GM21737 (cell line): ENCODE measurements around the gene INPP5K.

Experiments
- ATAC-seq: cut with Tn5 transposase; IDR thresholded peaks from one replicate; pipeline ENCODE4 v1.9.1; 2021; ENCODE audit warnings: mild to moderate bottlenecking, moderate library complexity; ENCODE audit not compliant: unreplicated experiment

INPP5K gene

DNA sequence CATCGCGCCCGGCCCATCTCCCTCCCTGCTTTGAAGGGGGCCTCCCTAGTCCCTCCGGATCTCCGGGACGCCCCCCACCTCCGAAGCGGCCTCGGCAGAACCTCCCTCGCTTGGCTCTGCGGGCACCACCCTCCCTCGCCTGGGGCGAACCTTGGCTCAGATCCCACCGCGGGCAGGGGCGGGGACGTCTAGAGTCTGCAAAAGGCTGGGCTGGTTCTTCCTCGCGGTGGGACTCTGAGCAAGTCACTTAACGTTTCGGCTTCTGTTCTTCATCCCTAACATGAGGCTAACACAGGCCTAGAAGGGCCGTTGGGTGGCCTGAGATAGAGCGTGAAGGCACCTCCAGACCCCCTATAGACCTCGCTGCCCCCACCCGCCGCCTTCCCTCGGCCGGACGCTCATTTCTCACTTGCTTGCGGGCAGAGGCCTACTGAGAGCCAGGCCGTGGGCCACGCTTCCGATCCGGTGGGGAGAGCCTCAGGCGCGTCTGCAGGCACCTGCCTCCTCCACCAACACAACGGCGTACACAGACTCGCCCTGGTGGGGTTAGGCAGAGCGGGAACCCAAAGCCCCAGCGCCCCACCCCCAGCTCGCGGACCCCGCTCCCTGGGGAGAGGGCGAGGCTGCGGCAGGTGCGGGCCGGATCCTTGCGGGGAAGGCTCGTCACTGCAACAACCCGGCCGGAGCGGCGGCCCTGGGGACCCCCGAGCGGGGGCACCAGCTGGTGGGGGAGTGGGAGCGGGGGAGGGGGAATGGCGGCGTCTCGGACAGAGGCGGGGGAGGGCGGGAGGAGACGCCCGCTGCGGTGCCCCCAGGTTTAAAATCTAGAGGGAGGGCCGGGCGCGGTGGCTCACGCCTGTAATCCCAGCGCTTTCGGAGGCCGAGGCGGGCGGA is 29.4 kb downstream of the INPP5K start:
- ATAC-seq, result no peak

DNA sequence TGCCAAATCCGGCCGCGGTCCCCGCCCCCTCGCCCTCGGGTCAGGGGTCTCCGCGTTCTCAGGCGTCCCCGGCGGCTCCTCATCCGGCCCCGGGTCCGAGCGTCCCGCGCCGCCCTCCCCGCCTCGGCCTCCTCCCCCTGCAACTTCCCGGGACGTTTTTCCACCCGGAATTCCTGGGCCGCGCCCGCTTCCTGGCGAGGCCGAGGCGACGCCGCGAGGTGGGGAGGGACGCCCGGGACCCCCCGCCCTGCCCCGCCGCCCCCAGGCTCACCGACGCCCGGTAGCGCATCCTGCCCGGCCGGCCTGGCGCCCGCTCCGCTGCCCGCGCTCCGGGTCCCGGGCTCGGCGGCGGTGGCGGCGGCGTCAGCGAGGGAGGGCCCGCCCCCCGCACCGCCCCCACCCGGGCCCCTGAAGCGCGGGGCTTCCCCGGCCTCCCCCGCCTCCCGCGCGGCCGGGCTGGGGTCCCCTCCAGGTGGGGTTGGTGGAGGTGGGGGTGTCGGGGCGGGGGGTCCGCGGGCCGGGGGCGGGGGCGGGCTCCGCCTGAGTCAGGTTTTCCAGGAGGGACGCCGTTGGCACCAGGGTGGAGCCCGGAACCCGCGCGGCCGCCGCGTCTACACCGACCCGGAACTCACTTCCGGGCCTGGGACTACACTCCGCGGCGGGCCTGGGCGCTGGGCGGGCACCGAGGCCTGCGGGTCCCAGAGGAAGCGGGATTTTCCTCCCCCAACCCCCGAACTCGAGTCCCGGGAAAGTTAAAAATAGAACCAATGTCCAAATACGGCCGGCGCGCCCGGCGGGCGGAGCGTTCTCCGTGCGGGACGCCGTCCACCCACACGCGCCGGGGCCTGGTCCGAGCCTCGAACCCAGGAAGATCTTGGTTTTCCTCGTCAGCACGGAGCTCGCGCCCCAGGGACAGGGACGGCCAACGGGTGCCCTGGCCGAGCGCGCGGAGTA is 30.7 kb downstream of the INPP5K start:
- ATAC-seq, result peak; percentile 24

DNA sequence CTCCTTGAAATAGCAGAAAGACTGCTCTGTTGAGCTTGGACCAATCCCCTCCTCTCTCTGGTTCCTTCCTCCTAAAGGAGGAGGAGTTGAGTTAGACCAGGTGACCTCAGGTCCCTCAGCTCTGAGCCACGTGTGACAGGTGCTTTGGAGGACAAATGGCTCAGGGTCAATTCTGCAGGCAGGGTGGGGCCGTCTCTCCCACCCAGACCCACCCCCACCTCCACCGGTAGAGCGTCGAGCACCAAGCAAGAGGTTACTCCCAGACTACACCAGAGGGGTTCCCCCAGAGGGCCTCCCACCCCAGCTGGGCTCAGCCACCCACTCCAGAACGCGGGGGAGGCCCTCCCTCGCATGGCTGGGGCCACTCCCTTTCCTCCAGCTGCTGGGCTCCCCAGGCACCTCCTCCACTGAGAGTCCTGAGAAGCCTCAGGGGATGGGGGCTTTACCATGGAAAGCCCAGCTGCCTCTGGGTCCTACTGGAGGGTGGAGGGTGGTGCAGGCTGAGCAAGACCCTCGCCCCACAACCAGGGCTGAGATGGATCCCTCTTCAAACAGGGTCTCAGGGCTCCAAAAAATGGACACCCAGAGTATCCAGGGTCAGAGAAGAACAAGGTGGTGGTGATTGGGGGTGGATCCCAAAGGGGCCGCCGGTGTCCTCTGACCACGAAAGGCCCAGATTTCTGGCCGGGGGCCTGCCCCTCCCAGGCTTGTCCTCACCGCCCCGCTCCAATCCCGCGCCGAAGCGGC is 31.6 kb downstream of the INPP5K start:
- peak; percentile 38 for ATAC-seq

DNA sequence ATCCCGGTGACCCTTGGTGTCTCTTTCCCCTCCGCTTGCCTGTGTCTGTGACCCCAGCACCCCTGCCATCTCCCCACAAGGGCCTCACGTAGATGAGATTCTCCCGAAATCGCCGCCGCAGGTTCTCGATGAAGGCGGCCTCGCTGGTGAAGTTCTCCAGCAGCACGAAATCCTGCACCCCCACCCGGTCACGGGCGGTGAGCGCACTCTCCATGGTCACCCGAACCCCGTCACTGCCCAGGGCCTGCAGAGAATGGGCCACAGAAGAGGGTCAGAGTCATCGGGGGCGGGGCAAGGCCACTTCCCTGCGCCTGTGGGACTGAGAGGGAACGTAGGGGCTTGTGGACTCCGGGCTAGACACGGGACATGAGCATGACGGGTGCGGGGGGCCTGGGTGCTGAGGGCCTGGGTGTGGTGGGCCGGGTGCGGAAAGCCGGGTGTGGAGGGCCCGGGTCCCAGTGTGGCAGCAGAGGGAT is 32.3 kb downstream of the INPP5K start:
- ATAC-seq, result no peak

DNA sequence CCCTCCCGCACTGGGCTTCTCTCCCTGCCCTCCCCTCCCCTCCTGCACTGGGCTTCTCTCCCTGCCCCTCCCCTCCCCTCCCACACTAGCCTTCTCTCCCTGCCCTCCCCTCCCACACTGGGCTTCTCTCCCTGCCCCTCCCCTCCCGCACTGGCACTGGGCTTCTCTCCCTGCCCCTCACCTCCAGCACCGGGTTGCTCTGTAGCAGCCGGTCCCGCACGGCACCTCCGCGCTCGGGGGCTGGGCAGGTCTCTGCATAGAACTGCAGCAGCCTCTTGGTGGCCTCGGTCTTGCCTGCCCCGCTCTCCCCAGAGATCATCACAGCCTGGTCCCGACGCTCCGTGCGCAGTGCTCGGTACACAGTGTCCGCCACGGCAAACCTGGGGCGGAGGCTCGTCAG is 33.7 kb downstream of the INPP5K start:
- ATAC-seq, result no peak

DNA sequence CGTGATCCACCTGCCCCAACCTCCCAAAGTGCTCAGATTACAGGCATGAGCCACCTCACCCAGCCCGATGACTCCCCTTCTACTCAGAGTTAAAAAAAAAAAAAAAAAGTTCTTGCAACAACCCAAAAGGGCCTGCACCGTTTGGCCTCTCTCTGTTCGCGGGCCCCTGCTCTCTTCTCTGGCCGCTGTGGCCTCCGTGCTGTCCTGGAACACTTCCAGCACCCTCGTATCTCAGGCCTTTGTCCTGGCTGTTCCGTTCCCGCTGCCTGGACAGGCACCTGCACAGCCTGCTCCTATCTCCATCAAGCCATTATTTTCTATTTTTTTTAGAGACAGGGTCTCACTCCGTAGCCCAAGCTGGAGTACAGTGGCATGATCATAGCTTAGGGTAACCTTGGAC is 34.7 kb downstream of the INPP5K start:
- ATAC-seq, result no peak

DNA sequence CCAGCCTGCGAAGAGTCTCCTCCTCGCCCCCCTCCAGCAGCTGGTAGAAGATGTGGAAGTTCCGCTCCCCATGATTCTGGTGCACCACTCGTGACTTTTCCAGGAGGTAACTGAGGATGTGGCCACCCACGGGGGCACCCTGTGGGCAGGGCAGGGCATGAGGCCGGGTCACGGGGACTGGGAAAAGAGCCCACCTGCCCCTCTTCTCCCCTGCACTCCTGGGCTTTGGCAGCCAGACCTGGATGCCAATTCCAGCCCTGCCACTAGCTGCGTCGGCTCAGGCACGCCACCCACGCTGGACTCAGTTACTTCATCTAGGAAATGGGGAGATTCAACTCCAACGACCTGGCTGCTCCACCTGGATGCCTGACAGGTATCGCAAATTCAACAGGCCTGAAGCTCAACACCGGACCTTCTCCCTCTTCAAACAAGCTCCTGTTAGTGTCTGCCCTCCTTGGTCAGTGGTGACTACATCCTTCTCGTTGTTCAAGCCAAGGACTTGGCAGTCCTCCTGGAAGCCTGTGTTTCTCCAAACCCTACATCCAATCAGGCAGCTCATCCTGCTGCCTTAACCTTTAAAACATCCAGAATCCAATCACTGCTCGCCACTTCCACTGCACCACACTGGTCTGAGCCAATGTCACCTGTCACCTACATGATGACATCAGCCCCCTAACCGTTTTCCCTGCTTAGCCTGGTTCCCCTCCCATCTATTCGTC is 35.5 kb downstream of the INPP5K start:
- no peak for ATAC-seq

DNA sequence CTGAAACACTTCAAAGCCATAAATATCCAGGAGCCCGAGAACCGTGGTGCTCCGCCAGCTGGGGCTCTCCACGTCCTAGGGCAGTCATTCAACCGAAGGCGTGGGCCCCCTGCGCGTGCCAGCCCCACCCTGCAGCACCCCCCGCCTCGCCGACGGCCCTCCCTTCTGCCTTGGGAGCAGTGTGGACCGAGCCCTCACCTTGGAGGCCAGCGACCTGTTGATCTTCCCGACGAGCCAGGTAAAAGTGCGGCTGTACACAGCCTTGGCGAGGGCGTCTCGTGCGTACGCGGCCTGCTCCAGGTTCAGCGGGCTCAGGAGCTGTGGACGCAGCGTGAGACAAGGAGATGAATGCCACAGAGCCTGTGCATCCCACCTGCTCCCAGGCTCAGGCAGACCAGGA is 38.0 kb downstream of the INPP5K start:
- no peak for ATAC-seq

DNA sequence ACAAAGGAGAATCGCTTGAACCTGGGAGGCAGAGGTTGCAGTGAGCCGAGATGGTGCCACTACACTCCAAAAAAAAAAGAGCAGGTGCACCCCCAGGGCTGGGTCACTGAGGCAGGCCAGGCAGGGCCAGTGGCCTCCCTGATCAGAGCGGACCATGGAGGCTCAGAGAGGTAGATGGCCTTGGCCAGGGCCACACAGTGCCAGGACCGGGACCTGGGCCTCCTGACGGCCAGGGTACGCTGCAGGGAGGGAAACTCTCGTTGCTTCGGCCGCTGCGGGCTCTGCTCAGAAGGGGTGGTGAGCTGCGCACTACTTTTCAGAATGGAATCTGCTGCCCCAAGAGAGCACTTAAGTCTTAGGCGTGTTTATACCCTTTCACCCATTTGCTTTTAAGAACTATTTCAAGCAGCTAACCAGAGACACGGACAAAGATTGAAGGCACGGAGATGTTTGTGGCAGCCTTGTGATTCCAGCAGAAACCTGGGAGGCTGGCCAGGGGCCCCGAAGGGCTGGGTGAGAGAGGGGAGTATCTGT is 41.0 kb downstream of the INPP5K start:
- ATAC-seq, result no peak

DNA sequence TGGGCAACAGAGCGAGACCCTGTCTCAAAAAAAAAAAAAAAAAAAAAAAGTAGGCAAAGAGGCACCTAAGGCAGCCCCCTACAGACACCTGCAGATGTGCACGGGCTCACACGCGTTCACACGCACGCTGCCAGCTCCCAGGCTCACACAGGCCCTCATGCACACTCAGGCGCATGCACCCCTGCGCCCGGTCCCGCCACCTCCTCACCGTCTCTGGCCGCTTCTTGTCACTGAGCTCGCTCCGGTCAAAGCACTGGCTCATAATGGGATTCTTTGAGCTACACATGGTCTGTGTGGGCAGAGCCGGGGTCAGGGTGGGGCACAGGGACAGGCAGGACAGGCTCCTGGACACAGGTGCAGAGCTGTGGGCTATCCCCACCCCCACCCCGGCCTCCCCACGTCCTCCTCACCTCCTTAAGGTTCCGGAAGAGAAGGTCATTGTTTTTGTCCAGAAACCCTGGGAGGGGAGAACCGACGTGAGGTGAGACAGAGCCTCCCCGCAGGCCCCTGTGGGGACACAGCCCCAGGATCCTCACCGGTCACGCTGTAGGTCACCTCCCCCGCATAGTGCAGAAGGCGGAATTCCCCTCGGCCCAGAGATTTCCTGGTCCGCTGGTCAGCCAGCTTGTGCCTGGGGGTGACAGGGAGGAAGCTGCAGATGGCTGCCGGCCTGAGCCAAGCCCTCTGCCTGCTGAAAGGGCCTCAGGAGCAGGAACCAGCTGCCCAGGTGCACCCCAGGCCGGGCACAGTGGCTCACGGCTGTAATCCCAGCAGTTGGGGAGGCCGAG is 41.8 kb downstream of the INPP5K start:
- ATAC-seq, result peak; percentile 49

DNA sequence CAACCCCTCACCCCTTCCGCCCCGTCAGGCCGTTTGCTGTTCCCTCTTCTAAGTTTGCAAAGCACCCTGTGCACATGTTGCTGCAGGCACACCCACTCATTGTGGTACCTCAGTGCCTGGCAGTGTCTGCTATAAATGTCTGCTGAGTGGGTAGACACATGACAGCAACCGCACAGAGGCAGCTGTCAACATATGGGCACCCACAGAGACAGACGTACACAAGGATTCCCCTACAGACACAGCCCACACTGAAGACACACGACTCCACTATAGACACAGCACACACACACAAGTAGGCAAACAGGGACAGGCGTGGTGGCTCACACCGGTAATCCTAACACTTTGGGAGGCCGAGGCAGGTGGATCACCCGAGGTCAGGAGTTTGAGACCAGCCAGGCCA is 42.6 kb downstream of the INPP5K start:
- no peak for ATAC-seq

DNA sequence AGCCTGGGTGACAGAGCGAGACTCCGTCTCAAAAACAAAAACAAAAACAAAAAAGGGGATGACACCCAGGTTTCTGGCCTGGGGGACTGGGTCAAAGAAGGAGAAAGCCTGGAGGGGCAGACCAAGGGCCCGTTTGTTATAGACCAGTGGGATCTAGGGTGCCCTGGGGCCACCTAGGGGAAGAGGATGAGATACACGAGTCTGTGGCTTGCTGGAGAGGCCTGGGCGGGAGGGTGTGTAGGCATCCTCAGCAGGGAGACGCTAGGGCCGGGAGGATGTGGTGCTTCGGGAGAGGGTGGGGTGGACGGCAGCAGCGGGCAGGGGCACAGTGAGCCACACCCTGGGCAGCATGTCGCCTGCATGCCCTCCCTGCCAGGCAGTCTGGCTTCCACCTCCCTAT is 43.2 kb downstream of the INPP5K start:
- ATAC-seq, result no peak

DNA sequence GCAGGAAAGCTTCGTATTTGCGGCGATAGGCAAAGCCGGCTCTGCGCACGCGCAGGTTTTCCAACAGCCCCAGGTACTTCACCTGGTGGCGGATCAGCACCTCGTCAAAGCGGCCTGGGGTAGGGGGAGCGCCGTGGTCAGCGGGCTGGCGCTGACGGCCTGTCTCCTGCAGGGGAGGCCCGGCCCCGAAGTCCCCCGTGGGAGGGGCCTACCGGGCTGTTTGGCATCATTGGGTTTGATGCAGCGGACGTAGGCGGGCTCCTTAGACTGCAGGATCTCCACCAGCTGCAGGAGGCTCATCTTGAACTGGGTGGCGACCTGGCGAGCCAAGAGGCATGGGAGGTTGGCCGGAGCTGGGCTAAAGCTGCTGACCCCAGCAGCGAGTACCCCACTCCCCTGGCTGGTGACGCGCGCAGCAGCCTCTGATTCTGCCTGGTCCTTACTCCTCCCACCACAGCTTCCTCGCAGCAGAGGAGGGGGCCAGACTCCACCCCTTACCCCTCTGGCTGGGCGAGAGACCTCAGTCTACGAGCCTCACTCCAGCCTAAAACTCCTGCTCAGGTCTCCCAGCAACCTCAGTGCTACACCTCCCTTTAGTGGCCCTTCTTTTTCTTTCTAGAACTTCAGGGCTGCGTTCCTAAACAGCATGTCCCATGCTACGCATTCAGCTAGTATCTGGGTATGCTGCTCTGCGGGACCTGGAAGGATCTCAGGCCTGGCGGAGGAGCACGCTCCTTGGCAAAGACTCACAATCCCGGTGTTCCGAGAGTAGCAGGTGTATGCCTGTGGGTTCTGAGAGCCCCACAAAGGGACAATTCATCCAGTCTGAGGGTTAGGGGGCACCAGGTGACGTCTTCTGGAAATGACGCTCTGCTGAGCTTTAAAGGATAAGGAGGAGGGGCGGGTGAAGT is 44.2 kb downstream of the INPP5K start:
- no peak for ATAC-seq

DNA sequence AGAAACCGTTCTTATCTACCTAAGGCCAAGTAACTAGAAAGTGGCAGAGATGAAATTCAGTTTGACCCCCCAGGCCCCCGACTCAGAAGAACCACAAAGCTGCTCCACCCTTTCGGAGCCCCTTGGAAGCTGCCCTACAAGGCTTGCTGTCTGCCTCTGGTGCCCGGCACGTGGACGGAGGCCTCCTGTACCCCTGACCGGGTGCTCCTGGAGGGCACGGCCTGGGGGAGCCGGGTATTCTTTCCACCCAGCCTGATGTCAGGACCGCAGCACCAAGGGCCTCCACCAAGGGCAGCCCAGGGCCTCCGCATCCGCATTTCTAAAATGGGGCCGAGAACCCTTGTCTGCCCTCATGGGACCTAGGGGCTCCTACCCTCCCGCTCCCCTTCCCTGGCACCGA is 44.9 kb downstream of the INPP5K start:
- no peak for ATAC-seq

DNA sequence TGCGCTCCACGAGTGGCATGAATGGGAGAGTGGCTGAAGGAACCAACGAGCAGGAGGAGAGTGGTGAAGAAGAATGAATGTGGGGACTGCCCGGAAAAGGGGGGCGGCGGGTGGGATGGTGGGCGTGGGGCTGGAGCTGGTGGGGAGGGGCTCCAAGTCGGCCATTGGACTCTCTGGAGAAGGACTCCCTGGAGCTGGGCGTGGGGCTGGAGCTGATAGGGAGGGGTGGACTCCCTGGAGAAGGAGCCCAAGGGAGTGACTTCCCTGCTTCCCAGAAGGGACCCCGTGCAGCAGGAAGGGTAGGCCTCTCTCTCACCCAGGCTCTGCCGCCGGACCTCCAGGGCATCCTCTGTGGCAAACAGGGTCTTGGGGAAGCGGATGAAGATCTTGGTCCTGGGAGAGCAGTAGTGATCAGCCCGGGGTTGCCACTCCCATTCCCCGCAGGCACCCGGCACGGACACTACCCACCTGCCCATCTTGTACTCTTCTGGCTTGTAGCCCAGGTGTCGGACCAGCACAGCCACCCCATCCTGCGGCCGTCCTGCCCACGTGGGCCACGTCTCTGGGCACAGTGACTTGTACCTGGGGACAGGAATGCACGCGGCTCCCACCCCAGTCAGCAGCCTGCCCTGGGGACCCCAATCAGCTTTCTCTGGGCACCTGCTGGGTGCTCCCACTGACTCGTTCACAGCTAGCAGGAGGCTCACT is 45.5 kb downstream of the INPP5K start:
- no peak for ATAC-seq

DNA sequence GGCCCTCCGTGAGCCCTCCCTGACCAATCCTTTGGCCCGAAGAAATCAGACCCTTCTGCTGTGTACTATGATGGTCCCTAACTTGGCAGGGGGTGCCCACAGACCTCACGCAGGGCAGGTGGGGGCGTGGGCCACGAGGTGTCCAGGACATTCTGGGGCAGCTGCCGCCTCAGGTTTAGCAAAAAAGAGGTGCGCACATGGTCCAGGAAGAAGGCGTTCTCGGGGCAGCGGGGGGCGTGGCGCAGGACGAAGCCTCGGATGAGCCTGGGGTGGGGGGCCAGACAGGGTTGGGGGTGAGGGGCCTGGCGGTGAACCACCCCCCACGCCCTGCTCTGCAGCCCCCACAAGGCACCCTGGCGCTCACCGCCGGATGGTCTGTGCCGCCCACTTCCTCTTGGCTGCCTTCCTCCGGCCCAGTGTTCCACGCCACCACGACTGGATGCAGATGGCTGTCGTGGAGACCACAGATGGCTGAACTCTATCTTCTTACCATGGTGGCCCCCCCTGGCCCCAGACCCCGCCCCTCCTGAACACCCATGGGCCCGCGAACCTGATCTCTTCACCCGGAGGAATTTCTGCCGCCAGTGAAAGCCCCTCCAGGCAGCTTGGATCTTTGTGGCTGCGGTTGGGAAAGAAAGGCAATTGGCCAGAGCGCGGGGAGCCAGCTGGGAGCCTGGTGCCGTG is 46.2 kb downstream of the INPP5K start:
- ATAC-seq, result no peak

DNA sequence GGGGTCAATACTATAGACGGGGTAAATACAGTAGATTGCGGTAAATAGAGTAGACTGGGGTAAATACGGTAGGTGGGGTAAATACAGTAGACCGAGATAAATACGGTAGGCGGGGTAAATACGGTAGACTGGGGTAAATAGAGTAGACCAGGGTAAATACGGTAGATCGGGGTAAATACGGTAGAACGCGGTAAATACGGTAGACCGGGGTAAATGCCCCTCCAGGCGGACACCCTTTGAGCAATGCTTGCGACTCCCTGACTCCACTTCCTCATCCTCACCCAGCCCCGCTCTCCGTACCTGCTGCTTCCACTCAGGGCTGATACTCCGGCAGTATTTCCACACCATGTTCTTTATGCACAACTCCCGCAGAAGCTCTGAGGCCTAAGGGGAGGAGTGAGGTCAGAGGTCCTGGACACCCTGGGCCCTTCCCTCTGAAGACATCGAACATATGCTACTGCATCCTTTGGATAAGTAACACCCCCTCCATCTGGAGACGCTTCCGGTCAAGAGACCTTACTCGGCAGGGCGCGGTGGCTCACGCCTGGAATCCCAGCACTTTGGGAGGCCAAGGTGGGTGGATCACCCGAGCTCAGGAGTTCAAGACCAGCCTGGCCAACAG is 47.1 kb downstream of the INPP5K start:
- no peak for ATAC-seq
